ENCODE measurements around the gene HSD17B3. TPM values are rescaled to one million over a fixed set of nuclear protein-coding genes. Genes with fewer than 3 reads are reported as not detected.
"Not testable (repeated sequence)": the region's sequence is repeated elsewhere in the genome, so short reads cannot be mapped to it uniquely, and the experiment has no call there.

HSD17B3 gene
- total and polyA plus RNA-seq, 11 donors, result 0.33 to 2.6 (median 1.0) TPM; not detected in 1

DNA sequence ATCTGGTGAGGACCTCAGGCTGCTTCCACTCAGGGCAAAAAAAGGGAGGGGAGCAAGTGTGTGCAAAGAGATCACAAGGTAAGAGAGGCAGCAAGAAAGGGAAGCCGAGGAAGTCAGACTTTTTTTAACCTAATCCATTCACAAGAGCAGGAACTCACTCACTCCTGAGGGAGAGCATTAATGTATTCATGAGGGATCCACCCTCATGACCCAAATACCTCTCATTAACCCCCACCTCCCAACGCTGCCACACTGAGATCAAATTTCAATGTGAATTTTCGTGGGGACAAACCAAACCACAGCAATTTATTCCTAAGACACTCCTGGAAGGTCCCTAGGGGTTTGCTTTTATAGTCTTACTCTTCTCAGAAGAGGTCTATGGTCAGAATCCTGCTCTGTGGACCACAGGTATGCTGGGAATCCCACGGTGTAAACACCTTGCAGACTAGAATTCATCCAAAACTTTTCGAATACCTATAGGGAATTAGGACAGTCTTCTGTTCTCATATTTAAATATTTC, 108.7 kb downstream of the HSD17B3 start:
- H3K4me1 ChIP-seq, result no peaks in the 10 kb centered on the region
- no peak for DNase-seq
- no peak overlapping the region for H3K27ac ChIP-seq
- TF ChIP-seq, protein P1, sequence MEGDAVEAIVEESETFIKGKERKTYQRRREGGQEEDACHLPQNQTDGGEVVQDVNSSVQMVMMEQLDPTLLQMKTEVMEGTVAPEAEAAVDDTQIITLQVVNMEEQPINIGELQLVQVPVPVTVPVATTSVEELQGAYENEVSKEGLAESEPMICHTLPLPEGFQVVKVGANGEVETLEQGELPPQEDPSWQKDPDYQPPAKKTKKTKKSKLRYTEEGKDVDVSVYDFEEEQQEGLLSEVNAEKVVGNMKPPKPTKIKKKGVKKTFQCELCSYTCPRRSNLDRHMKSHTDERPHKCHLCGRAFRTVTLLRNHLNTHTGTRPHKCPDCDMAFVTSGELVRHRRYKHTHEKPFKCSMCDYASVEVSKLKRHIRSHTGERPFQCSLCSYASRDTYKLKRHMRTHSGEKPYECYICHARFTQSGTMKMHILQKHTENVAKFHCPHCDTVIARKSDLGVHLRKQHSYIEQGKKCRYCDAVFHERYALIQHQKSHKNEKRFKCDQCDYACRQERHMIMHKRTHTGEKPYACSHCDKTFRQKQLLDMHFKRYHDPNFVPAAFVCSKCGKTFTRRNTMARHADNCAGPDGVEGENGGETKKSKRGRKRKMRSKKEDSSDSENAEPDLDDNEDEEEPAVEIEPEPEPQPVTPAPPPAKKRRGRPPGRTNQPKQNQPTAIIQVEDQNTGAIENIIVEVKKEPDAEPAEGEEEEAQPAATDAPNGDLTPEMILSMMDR (IDR thresholded peaks at IDR 0.05), result no peak
- no peak for TF ChIP-seq POLR2A (IDR thresholded peaks at IDR 0.05)
- no peak overlapping the region for H3K4me3 ChIP-seq
- H3K36me3 ChIP-seq, result no peaks in the 10 kb centered on the region
- intact Hi-C loops (cut with DNase I), result no loop called here
- ATAC-seq, result no peak
- H3K9me3 ChIP-seq, result peaks cover 0 to 21% (median 11%) of the 10 kb centered on the region in 12 donors
- H3K27me3 ChIP-seq, result peaks cover 0 to 3% (median 0%) of the 10 kb centered on the region in 9 donors
- 70 to 76% (median 73%) methylated on average over 5 of the region's 5 CpGs for WGBS, 4 donors

DNA sequence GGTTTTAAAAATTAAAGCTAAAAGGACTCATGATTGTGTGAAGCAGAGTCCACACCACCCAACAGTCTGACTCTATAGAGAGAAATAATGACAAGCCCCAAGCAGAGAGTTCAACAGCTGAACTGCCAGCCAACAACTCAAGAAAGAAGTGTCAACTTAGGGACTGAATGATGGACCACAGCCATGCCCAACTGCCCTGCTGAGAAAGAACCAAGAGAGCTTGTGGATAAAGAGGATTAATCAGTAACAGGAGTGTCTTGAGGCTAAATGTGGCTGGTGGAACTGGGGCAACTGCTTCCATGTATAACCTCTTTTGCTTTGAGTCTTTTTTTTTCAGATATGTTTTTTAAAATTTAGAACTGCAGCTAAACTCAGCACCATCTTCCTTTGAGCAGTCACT, 109.3 kb downstream of the HSD17B3 start:
- DNase-seq, result no peak
- intact Hi-C loops (cut with DNase I), result no loop called here
- Histone ChIP-seq H3K27ac (no peak overlapping the region), H3K9me3 (peaks cover 0 to 21% (median 11%) of the 10 kb centered on the region in 12 donors), H3K27me3 (peaks cover 0 to 3% (median 0%) of the 10 kb centered on the region in 9 donors), H3K4me3 (no peak overlapping the region), H3K36me3 (no peaks in the 10 kb centered on the region), H3K4me1 (no peaks in the 10 kb centered on the region)
- TF ChIP-seq, protein P1 (IDR thresholded peaks at IDR 0.05), result no peak
- no peak for TF ChIP-seq POLR2A (IDR thresholded peaks at IDR 0.05)
- ATAC-seq, result no peak

DNA sequence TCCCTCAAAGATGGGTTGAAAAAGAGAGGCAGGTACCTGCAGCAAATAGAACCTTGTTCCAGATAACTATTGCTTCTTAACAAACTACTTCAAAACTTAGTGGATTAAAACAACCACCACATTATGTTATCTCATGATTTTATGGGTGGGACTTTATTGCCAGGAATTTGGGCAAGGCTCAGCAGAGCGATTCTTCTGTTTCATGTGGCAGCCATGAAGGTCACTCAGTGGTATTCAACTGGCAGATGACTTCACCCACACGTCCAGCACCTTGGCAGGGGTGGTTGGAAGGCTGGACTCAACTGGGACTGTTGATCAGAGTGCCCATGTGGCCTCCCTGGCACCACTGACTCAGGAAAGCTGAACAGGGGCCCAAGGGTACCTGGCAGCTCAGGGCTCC, 112.0 kb downstream of the HSD17B3 start:
- intact Hi-C loops (cut with DNase I), result no loop called here

DNA sequence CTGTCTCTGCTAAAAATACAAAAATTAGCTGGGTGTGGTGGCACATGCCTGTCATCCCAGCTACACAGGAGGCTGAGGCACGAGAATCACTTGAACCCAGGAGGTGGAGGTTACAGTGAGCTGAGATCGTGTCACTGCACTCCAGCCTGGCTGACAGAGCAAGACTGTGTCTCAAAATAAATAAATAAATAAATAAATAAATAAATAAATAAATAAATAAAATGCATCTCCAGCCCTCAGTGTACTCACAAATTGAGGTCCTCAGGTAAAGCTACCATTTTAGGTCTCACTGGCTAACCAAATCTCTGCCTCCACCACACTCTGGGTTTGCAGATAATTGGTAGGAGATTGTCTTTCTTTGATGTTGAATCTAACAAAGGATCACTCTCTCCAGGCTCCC, 112.4 kb downstream of the HSD17B3 start:
- H3K36me3 ChIP-seq; DNase-seq; ATAC-seq; H3K4me3 ChIP-seq; H3K4me1 ChIP-seq; H3K27ac ChIP-seq; intact Hi-C loops (cut with DNase I): not testable (repeated sequence)
- Histone ChIP-seq H3K9me3 (peaks cover 0 to 29% (median 11%) of the 10 kb centered on the region in 12 donors), H3K27me3 (peaks cover 0 to 15% (median 0%) of the 10 kb centered on the region in 9 donors)
- 83 to 98% (median 92%) methylated on average over 2 of the region's 2 CpGs for WGBS, 4 donors

More for the DNA sequence above, 112.0 kb downstream of the HSD17B3 start:
- ATAC-seq (no peak), DNase-seq (no peak)
- TF ChIP-seq POLR2A (IDR thresholded peaks at IDR 0.05), result no peak
- TF ChIP-seq, protein P1 (IDR thresholded peaks at IDR 0.05), result no peak
- Histone ChIP-seq H3K4me3 (no peak overlapping the region), H3K27me3 (peaks cover 0 to 13% (median 0%) of the 10 kb centered on the region in 9 donors), H3K4me1 (peaks cover 0 to 2% (median 0%) of the 10 kb centered on the region in 12 donors), H3K27ac (no peak overlapping the region), H3K36me3 (no peaks in the 10 kb centered on the region), H3K9me3 (peaks cover 0 to 29% (median 11%) of the 10 kb centered on the region in 12 donors)
- 77 to 92% (median 82%) methylated on average over 2 of the region's 2 CpGs for WGBS, 4 donors

DNA sequence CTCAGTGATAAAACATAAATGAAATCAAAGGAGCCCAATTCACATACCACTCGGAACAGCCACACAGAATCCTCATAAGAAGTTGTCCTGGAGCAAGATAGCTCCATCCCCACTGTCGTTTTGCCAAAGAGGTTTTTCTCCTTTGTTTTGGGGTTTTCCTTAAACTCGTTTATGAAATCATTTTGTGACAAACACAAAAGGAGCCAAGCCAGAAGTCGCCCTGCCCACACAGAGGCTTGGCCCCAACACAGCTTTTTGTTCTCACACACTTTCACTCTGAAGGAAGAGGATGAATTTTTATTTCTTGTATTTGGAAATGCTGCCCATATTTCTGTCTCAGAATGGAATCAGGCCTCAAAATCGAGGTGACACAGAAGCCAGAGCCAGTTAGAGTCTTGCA, 113.4 kb downstream of the HSD17B3 start:
- Histone ChIP-seq H3K27me3 (peaks cover 0 to 25% (median 0%) of the 10 kb centered on the region in 9 donors), H3K4me1 (peaks cover 0 to 2% (median 0%) of the 10 kb centered on the region in 12 donors), H3K9me3 (peaks cover 0 to 29% (median 11%) of the 10 kb centered on the region in 12 donors), H3K4me3 (no peak overlapping the region), H3K27ac (no peak overlapping the region), H3K36me3 (no peaks in the 10 kb centered on the region)
- DNase-seq, result no peak
- no peak for TF ChIP-seq POLR2A (IDR thresholded peaks at IDR 0.05)
- TF ChIP-seq, protein P1 (IDR thresholded peaks at IDR 0.05), result no peak
- 64 to 75% (median 66%) methylated on average over 5 of the region's 5 CpGs for WGBS, 4 donors
- intact Hi-C loops (cut with DNase I), result no loop called here
- ATAC-seq, result no peak

All from heart left ventricle (tissue), 16 donors.